ENCODE data around the gene ACSS3. TPM values are rescaled to one million over a fixed set of nuclear protein-coding genes. Genes with fewer than 3 reads are reported as not detected.

The ACSS3 gene
- total RNA-seq, 4 donors from 2014 or later, result 78.1 to 106 (median 83.8) TPM

- no peaks in the 10 kb centered on the region for H3K27me3 ChIP-seq
- 62 to 76% methylated on average over 3 of the region's 3 CpGs for whole genome bisulfite sequencing, 2 donors
These were observed 226.1 kb downstream of the ACSS3 start for GRCh38 chr12:81303935-81304334.

More at GRCh38 chr12:81303935-81304334, 226.1 kb downstream of the ACSS3 start:
- Histone ChIP-seq H3K27ac (no peak overlapping the region), H3K4me3 (no peak overlapping the region), H3K9me3 (no peaks in the 10 kb centered on the region), H3K4me1 (no peaks in the 10 kb centered on the region), H3K36me3 (no peaks in the 10 kb centered on the region)
- DNase-seq (ENCODE audit: low spot score in 2 of 2), result no peak
- TF ChIP-seq CTCF (IDR thresholded peaks at IDR 0.05) (no peak), POLR2A (IDR thresholded peaks at IDR 0.05) (no peak), EP300 (IDR thresholded peaks at IDR 0.05) (no peak)

Small RNAs within 50 kb of the gene (small RNA-seq; reads per million reads assigned to genes)
- not detected for gene MIR4699

Other genes starting within 250 kb of the ACSS3 start
- 10 to 100 TPM in 1 of 4 donors, 1 to 10 TPM in 3; 6.5 to 16.8 (median 7.9) TPM for gene LIN7A, start 140.1 kb upstream of the ACSS3 start, total RNA-seq